Measurements from ENCODE around the gene HTR3E.

DNA sequence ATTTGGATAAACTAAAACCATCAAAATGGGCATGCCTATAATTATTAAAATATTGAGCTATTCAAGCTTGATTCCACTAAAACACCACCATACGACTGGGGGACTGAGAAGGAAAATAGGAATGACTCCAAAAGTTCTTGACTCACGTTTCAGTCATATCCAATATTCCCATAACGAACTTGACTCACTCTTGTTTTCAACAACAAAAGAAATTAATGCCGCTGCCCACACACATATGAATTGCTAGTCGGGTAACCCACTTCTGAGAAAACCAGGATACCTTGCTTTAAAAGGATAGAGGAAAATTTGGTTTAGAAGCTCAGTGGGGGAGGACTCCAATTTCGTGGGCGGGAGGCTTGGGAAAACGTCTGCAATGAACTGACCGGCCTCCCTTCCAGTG lies 38.8 kb upstream of the HTR3E start:
- TF ChIP-seq, protein P1, sequence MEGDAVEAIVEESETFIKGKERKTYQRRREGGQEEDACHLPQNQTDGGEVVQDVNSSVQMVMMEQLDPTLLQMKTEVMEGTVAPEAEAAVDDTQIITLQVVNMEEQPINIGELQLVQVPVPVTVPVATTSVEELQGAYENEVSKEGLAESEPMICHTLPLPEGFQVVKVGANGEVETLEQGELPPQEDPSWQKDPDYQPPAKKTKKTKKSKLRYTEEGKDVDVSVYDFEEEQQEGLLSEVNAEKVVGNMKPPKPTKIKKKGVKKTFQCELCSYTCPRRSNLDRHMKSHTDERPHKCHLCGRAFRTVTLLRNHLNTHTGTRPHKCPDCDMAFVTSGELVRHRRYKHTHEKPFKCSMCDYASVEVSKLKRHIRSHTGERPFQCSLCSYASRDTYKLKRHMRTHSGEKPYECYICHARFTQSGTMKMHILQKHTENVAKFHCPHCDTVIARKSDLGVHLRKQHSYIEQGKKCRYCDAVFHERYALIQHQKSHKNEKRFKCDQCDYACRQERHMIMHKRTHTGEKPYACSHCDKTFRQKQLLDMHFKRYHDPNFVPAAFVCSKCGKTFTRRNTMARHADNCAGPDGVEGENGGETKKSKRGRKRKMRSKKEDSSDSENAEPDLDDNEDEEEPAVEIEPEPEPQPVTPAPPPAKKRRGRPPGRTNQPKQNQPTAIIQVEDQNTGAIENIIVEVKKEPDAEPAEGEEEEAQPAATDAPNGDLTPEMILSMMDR (IDR thresholded peaks at IDR 0.05; ENCODE audit: insufficient read depth, low read length, poor library complexity, severe bottlenecking), result no peak
- no peak for TF ChIP-seq EZH2phosphoT487 (conservative IDR thresholded peaks at IDR 0.05; ENCODE audit: low read length)
